Renal pelvis (tissue), 12 donors: Measurements from ENCODE around the gene SHLD2. TPM values are rescaled to one million over a fixed set of nuclear protein-coding genes. Genes with fewer than 3 reads are reported as not detected.
"Not testable (repeated sequence)": the region's sequence is repeated elsewhere in the genome, so short reads cannot be mapped to it uniquely, and the experiment has no call there.

Source experiments
- DNase-seq: peaks from one replicate; pipeline ENCODE4 v3.0.0-alpha.2; 2013
- long read RNA-seq, 16 experiments: transcript quantifications; one replicate each; lab custom pipeline, GENCODE V29; 2026
- polyA plus RNA-seq, 3 donors: library from polyadenylated mRNA; unstranded; fragments of 120-200 nt; gene quantifications; one replicate each; pipeline ENCODE4 v1.2.1, GENCODE V29; 2013; ENCODE audit not compliant: insufficient read length in 3 of 3

SHLD2 gene, protein sequence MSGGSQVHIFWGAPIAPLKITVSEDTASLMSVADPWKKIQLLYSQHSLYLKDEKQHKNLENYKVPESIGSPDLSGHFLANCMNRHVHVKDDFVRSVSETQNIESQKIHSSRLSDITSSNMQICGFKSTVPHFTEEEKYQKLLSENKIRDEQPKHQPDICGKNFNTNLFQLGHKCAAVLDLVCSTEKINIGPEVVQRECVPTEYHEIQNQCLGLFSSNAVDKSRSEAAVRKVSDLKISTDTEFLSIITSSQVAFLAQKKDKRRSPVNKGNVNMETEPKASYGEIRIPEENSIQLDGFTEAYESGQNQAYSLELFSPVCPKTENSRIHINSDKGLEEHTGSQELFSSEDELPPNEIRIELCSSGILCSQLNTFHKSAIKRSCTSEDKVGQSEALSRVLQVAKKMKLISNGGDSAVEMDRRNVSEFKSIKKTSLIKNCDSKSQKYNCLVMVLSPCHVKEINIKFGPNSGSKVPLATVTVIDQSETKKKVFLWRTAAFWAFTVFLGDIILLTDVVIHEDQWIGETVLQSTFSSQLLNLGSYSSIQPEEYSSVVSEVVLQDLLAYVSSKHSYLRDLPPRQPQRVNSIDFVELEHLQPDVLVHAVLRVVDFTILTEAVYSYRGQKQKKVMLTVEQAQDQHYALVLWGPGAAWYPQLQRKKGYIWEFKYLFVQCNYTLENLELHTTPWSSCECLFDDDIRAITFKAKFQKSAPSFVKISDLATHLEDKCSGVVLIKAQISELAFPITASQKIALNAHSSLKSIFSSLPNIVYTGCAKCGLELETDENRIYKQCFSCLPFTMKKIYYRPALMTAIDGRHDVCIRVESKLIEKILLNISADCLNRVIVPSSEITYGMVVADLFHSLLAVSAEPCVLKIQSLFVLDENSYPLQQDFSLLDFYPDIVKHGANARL
- 10 to 100 TPM; 39.9 to 46.1 (median 40.8) TPM for polyA plus RNA-seq
- long read RNA-seq, donor 1, partial matches to known transcripts, result 0 of 6 reads
- long read RNA-seq, donor 1, other reads (novel, unspliced or antisense), result 5 of 6 reads
- long read RNA-seq, donor 2, partial matches to known transcripts, result 6 of 10 reads
- long read RNA-seq, donor 2, other reads (novel, unspliced or antisense), result 0 of 10 reads
- long read RNA-seq, donor 3, partial matches to known transcripts, result 0 of 1 reads
- long read RNA-seq, donor 3, other reads (novel, unspliced or antisense), result 0 of 1 reads
- long read RNA-seq, donor 4, partial matches to known transcripts, result 5 of 7 reads
- long read RNA-seq, donor 4, other reads (novel, unspliced or antisense), result 0 of 7 reads
- long read RNA-seq, donor 5, partial matches to known transcripts, result 0 of 4 reads
- long read RNA-seq, donor 5, other reads (novel, unspliced or antisense), result 0 of 4 reads
- long read RNA-seq, donor 6, partial matches to known transcripts, result 222 of 227 reads
- long read RNA-seq, donor 6, other reads (novel, unspliced or antisense), result 0 of 227 reads
- long read RNA-seq, donor 7, partial matches to known transcripts, result 65 of 112 reads
- long read RNA-seq, donor 7, other reads (novel, unspliced or antisense), result 43 of 112 reads
- long read RNA-seq, donor 8, partial matches to known transcripts, result 0 of 2 reads
- long read RNA-seq, donor 8, other reads (novel, unspliced or antisense), result 0 of 2 reads
- long read RNA-seq, donor 9, partial matches to known transcripts, result 176 of 176 reads
- long read RNA-seq, donor 9, other reads (novel, unspliced or antisense), result 0 of 176 reads
- long read RNA-seq, donor 10, partial matches to known transcripts, result 9 of 14 reads
- long read RNA-seq, donor 10, other reads (novel, unspliced or antisense), result 0 of 14 reads
- long read RNA-seq, donor 11, partial matches to known transcripts, result 0 of 1 reads
- long read RNA-seq, donor 11, other reads (novel, unspliced or antisense), result 0 of 1 reads
- long read RNA-seq, donor 12, partial matches to known transcripts, result 92 of 138 reads
- long read RNA-seq, donor 12, other reads (novel, unspliced or antisense), result 45 of 138 reads
- long read RNA-seq, donor 13, partial matches to known transcripts, result 9 of 11 reads
- long read RNA-seq, donor 13, other reads (novel, unspliced or antisense), result 0 of 11 reads
- long read RNA-seq, donor 14, result 0 reads
- long read RNA-seq, donor 15, partial matches to known transcripts, result 0 of 3 reads
- long read RNA-seq, donor 15, other reads (novel, unspliced or antisense), result 0 of 3 reads
- long read RNA-seq, donor 16, partial matches to known transcripts, result 18 of 25 reads
- long read RNA-seq, donor 16, other reads (novel, unspliced or antisense), result 0 of 25 reads

DNA sequence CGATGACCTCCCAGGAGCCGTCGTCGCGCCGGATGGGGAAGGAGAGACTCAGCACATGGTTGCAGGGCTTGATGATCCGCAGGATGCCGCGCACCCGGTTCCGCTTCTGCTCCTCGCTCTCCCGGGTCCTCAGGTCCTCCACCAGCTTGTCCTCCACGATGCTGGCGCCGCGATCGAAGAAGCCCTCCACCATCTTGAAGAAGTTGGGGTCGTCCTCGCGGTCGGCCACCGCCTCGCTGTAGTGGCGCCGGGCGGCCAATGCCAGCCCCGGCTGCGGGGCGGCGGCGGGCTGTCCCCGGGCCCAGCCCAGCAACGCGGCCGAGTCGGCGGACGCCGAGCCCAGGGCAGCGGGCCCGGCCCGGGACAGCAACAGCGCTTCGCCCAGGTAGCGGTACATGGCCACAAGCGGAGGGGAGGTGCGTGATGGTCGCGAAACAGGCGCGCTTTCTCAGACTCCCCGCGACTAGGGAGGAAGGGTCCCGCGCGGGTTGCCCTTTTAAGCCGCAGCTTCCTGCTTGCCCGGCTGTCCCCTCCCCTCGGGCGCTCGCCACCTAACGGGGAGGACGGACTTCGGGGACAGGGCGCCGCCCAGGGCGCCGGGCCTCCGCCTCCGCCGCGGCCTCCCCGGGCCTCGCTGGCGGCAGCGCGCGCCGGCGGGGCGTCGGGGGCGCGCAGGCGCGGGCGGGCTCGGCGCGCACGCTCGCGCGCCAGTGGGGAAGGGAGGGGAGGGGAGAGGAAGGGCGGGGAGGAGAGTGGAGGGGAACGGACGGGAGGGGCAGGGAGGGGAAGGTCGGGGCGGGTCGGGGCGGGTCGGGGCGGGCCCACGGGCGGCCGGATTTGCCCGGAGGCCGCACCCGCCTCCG, at the start of gene SHLD2, which contains the start of gene GLUD1:
Gene SHLD2, plus strand, starts transcription at position 834 of the 863 bp plus-strand sequence. CDS start 56,149 bp downstream, outside the sequence.
Gene GLUD1, minus strand, starts transcription at position 471 of the 863 bp plus-strand sequence. Its CDS starts 74 bp downstream, at position 397.
- DNase-seq, result peak; percentile 88

DNA sequence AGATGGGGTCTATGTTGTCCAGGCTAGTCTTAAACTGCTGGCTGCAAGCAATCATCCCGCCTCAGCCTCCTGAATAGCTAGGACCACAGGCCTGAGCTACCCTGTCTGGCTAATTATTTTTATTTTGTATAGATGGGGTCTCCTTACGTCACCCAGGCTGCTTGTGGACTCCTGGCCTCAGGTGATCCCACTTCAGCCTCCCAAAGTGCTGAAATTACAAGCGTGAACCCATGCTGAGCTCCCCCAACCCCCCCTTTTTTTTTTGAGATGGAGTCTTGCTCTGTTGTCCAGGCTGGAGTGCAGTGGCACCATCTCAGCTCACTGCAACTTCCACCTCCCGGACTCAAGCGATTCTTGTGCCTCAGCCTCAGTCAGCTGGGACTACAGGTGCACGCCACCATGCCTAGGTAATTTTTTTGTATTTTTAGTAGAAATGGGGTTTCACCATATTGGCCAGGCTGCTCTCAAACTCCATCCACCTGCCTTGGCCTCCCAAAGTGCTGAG, 49.5 kb upstream of the SHLD2 start:
- DNase-seq, result no peak

DNA sequence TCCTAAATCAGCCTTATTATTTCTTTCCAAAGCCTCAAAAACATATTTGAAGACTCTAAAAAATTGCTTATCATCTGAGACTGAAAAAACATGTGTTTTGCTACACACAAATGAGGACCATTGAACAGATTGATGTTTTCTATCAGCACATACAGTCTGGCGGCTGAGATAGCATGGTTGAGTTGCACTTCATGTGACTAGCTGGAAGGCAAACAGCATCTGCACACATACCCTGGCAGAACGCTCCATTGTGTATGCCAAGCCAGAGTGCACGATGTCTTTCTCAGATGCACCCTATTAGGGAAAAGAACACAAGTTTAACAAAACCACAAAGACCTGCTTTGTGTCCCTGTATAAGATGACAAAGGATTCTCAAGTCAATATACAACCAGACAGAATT, 41.9 kb upstream of the SHLD2 start:
- no peak for DNase-seq

DNA sequence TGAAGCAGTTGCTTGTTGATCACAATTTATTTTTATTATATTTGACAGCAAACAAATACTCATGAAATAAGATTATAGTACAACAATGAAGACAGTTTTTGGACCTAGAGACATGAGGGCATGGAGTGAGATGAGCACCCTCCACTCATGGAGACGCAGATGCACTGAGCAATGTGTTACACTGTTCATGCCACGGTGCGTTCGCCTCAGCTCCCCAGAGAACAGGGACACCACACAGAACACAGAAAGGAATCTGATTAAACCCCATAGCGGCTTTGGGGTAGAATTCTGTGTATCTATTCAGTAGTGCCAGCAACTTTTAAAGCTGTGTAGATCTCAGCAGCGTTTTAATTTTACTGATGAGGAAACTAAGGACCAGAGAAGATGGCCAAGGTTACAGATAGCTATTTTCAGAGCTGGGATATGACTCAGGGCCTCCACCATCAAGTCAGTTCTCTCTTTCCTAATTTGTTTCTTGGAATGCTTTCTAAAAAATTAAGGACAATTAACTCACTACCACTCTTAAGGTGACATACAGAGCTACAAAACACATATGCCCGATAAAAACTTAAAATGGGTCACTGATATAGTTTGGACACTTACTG, 41.3 kb upstream of the SHLD2 start:
- no peak for DNase-seq

DNA sequence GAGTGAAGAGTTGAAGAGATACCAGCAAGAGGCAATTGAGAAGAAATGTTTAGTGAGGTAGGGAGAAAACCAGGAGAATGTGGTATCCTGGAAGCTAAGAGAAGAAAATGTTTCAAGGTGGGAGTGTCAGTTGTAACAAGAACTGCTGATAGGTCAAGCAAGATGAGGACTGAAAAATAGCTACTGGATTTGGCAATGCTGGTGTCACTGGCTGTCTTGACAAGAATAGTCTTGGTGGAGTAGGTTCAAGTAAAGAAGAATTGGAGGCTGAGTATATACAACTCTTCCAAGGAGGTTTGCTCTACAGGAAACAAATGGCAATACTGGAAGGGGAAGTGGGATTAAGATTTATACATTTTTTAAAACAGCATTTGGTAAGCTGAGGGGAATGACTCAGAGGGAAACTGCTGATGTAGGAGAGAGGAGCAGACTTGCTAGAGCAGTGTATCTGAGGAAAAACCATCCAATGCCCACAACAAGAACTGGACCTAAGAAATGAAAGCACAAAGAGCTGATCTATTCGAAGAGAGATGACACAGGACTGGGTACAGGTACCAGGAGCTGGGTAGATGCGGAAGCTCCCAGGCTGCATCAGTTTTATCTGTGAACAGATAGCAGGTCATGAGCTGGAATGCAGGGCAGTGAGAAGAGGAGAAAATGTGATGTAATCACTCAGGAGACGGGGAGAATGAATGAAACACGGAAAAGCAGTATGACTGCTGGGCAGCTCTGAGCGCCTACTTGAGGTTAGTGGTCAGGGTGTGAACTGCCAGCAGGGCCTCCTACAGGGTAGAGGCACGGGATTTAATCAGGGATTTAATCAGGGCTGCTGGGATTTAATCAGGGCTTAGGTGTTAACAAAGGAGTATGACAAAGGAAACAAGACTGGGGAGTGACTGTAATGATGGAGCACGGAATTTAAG, 40.4 kb upstream of the SHLD2 start:
- DNase-seq, result no peak

DNA sequence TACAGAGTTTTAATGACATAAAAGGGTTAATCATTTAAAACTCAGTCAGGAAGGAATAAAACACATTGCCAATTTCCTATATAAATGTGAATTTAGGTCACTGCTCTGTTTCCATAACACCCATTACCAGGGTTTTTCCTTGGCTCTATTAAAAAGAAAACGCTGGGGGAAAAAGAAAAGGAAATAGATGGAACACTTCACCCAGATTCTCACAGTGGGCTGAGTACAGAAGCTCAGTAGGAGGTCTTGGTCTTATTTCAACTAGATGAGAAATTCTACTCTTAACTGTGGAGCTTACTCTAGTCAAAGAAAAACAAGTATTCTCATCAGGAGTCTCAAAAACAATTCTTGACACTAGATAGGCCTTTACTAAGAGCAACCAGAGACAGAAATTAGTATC, 36.8 kb upstream of the SHLD2 start:
- DNase-seq, result no peak

DNA sequence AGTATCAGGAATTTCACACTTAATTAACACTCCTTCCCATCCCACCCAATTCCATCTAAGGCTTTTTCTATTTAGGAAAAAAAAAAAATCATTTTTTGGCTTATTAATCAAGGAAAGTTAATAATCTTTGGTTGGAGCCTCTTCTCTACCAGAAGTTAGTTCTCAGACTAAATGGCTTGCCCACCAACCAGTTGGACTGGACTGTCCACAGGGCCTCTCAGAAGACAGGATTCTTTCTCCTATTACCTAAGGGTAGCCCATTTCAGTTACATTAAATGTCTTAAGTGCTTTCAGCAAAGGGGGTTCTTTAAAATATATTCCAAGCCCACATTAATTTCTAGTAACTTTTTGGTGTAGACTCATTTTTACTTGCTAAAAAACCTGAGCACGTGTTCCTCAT, 35.6 kb upstream of the SHLD2 start:
- no peak for DNase-seq

DNA sequence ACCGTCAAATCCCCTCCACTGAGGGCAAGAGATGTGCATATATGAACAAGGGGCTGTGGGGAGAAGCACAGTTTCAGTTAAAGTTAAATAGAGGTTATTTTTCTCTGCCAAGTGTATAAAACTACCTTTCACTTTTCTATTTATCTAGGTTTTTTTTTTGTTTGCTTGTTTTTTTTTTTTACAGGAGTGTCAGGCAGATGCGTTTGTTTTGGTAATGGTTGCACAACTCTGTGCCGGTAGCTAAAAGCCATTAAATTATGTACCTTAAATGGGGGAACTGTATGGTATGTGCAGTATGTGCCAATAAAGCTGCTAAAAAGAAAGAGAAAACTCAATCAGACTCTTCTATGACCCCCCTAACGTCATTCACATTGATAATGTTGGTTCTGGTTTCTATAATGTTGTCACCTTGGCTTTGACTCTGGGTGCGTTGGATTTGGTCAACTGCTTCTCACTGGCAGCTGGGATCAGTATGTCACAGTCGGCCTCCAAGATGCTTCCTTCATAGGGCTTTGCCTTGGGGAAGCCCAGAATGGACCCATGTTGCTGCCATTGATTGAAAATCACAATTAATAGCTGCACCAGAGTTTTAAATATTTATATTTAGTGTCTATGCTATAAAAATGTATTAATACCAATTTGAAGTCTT, 34.6 kb upstream of the SHLD2 start:
- DNase-seq, result no peak

DNA sequence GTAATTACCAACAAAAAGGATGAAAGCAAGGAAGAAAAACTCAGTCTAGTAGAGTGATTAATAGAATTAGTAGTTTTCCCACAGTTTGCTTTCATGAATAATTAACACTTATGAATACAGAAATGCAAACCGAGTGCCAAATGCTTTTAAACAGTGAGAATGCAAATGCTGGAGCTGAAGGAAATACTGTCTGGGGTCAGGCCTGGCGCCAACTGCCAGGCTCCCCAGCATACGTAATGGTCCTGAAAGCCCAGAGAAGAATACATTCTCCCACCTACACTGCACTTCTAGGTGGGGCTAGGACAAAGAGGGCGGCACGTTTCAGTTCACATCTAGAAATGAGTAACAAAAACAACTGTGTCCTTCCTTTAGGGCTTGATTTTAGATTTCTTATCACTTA, 30.4 kb upstream of the SHLD2 start:
- DNase-seq, result no peak

DNA sequence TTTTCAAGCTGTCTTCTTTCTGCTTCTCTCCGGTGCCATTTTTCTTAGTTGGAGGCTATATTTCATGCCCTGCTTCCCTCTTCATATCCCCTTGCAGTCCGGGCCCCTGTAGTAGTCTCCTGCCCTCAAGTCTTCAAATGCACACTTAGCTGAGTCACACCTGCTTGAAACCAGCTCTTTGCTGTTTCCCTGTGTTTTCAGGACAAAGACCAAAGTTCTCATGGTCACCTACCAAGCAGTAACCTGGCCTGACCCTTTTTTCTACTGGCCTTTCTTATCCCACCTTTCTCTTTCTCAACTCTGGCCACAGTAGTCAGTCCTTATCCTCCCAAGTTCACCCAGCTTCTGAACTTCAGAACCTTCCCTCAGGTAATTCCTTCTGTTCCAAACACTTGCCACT, 28.8 kb upstream of the SHLD2 start:
- DNase-seq, result no peak

DNA sequence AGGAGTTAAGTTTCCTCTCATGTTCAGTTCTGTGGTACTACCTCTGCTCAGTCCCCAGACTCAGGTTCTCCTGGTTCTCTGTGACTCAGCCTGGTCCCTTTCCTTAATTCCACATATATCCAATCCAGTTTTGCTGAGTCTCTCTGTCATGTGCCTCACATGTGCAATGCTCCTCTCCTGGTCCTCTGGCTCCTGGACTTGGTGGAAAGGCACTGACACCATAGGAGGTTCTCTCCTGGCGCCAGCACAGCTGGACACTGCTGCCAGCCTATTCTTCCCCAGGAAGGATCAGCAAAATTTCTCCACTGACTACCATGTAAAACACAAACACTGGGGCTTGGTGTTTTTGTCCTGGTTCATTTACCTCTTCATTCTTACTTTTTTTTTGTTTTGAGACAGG, 28.1 kb upstream of the SHLD2 start:
- no peak for DNase-seq

DNA sequence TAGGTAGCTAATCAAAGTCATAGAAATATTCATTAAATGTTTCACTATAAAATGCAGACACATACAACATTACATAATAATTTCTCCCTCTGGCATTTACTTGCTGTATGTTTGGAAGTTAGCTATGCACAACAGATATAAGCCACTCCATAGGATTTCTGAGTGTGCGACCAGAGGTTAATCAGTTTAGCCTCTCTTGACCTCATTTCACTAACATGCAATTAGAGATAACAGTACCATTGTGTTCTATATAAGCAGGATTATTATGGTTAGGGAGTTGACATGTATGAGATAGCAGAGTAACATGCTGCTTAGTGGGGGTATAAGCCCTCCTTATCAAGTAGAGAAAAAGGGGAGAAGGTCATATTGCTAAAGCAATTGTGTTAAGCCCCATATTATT, 26.7 kb upstream of the SHLD2 start:
- DNase-seq, result no peak

DNA sequence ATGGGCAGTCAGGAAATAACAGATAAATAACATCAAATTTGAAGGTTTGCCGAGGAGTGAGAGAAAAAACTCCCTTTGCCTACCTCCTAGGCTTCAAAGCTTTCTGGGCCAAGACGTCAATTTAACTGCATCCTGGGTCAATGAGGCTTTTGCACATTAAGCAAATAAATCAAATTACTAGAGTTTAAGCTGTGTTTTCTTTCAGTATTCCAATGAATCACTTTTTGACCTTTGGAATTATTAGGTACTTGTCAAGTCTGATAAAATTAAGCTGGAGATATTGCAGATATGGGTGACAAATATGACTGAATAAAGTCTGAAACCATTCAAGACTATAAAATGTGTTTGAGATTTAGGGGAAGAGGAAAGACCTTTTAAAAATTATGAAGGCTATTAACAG, 22.6 kb upstream of the SHLD2 start:
- no peak for DNase-seq

DNA sequence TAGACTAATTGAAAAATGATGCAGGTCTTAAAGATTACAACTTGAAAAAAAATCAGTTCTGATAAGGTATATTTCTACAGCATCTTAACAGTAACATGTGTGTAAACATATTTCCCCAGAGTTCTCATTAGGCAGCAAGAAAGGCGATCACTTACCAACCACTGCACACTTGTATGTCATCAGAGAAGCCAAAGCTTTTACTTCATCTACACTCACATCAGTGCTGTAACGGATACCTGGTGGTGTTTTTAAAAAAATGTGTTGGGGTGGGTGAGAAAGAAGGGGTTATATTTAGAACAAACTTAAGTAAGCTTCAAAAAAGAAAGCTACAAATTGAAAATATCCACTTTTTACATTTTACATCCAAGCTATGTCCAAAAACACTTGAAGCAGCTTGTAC, 18.6 kb upstream of the SHLD2 start:
- DNase-seq, result not testable (repeated sequence)

DNA sequence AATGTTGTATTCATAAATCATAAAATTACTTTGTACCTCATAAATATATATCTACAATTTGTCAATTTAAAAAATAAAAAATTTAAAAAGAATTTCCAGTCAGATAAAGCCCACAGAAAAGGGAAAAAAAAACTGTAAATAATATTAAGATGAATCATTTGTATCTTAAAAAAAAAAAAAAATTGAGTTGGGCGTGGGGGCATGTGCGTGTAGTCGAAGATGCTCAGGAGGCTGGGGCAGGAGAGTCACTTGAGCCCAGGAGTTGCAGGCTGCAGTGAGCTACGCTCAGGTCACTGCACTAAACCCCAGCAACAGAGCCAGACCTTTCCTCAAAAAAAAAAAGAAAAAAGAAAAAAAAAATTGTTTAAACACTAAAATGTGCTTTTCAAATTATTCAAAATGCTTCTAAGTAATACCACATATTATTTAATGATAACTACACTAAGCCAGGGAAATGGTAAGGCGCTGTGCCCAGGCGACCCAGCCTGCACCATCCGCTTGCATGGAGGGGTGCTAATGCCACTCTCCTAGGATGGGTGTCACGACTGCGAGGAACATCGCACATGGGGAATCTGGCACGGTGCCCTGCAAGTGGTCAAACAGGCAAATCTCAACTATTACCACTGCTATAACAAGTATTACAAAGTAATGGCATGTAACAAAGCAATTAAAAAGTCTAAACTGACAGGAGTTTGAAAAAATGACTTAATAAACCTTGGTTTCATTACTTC, 15.7 kb upstream of the SHLD2 start:
- no peak for DNase-seq

DNA sequence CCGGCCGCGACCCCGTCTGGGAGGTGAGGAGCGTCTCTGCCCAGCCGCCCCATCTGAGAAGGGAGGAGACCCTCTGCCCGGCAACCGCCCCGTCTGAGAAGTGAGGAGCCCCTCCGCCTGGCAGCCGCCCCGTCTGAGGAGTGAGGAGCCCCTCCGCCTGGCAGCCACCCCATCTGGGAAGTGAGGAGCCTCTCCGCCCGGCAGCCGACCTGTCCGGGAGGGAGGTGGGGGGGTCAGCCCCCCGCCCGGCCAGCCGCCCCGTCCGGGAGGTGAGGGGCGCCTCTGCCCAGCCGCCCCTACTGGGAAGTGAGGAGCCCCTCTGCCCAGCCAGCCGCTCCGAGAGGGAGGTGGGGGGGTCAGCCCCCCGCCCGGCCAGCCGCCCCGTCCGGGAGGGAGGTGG, 14.4 kb upstream of the SHLD2 start:
- not testable (repeated sequence) for DNase-seq
